IPS-NIHi7 (cell line): Measurements from ENCODE around the gene SORT1.

ENCODE experiments used
- DNase-seq: peaks from one replicate; pipeline ENCODE4 v3.0.0; 2012; ENCODE audit warnings: mixed read lengths; ENCODE audit errors: extremely low spot score

SORT1 gene

DNA sequence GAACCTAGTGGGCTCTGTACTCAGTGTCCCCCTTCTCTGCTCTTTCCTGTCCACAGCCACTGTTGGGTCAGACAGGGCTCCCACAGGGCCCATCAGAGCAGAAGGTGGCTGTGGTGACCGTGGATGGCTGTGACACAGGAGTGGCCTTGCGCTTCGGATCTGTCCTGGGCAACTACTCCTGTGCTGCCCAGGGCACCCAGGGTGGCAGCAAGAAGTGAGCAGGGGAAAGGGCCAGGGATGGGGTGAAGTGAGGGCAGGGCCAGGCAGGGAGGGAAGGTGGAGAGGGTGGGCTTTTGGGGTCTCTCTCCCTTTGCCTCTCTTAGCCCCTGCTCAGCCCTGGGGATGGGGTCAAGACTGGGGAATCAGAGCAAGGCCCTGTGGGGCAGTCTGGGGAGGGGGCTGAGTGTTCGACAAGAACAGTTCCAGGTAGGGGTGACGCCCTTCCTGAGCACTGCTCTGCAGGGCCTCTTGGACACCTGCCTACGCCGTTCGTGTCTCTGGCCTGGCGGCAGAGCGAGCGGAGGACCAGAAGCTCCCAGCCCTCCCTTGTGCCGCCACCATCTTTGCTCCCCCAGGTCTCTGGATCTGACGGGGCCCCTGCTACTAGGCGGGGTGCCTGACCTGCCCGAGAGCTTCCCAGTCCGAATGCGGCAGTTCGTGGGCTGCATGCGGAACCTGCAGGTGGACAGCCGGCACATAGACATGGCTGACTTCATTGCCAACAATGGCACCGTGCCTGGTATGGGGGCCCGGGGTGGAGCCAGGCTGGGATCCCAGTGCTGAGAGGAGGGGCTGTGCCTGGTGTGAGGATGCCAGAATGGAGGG lies 135.3 kb downstream of the SORT1 start:
- DNase-seq, result no peak

DNA sequence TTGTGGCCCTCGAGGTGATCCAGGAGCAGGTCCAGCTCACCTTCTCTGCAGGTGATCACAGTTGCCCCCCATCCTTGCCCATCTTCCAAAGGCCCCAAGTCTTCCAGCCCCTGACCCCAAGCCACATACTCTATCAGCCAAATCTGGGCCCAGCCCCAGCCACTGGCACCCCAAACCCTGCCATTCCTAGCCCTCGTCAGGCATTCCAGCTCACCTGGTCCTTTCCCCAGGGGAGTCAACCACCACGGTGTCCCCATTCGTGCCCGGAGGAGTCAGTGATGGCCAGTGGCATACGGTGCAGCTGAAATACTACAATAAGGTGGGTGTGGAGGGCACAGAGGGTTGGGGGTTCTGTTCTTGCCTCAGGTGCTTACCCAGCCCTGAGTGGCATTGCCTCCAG lies 136.1 kb downstream of the SORT1 start:
- DNase-seq, result no peak

DNA sequence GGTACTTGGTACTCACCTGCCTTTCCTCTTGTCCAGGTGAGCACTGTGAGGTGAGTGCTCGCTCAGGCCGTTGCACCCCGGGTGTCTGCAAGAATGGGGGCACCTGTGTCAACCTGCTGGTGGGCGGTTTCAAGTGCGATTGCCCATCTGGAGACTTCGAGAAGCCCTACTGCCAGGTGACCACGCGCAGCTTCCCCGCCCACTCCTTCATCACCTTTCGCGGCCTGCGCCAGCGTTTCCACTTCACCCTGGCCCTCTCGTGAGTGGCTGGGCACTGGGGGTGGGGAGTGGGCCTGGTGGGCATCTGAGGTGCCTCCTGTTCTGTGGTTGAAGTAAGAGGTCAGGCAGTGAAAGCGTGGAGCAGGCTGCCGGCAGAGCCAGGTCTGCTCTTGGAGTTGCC lies 136.7 kb downstream of the SORT1 start:
- no peak for DNase-seq

DNA sequence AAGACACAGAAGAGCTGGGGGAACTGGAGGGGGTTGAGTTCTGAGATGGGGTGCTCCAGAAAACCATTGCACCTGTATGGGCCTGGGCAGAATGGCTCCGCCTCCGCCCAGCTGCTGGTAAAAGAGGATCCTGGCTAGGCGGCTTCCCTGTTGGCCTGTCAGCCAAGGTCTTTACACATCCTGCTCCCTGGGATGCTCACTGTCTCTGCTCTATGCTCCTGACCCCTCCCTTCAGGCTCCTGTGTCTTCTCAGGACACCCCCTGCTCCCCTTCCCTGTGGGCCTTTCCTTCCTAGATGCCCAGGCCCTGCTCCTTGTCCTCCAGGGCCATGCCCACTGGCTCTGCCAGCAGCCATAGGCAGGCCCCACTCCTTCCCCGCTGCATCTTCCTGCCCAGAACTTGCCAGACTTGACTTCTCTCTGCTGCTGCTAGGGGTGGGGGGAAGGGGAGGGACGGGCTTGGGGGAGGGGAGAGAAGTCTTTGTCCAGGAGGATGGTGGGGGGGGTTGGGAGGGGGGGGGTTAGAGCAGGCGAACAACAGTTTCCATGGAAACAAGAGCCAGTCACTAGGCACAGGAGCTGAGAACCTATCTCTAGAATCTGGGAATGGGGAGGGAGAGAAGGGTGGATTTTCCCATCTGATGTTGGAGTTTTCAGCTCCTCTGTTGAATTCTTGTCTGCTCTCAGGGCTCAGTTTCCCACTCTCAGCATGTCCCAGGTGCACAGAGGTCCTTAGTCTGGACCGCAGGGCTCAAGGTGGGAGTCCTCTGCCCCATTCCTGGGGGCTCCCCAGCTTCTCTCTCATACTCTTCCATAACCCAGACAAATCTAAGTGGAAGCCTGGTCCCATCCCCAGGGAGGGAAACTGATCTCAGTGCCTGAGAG lies 137.8 kb downstream of the SORT1 start:
- DNase-seq, result no peak
